HG02870 (cell line): Measurements from ENCODE around the gene PEX11A.

Experiments used
- ATAC-seq: cut with Tn5 transposase; IDR thresholded peaks from one replicate; pipeline ENCODE4 v1.9.1; 2021; ENCODE audit warnings: mild to moderate bottlenecking, moderate library complexity; ENCODE audit not compliant: unreplicated experiment

The PEX11A gene

GRCh38 chr15:89631902-89632264 is 58.7 kb downstream of the PEX11A start:
- ATAC-seq: no peak
